ENCODE measurements around the gene GRSF1. TPM values are rescaled to one million over a fixed set of nuclear protein-coding genes. Genes with fewer than 3 reads are reported as not detected.
"Not testable (repeated sequence)": the region's sequence is repeated elsewhere in the genome, so short reads cannot be mapped to it uniquely, and the experiment has no call there.

GRSF1 gene
- total RNA-seq, 1 donor from 2014 or later = 124 TPM

- Mint-ChIP-seq H3K27ac (no peak overlapping the region), H3K36me3 (ENCODE audit: low read depth) (no peaks in the 10 kb centered on the region), H3K4me1 (ENCODE audit: low read depth) (no peaks in the 10 kb centered on the region), H3K9me3 (no peaks in the 10 kb centered on the region), H3K27me3 (ENCODE audit: insufficient read depth) (no peaks in the 10 kb centered on the region), H3K4me3 (no peak overlapping the region)
- DNase-seq (ENCODE audit: low spot score) = no peak
- intact Hi-C loops (cut with micrococcal nuclease) = no loop called here
Observed at GRCh38 chr4:70772929-70773555, 66.6 kb downstream of the GRSF1 start.

GRCh38 chr4:70769396-70769795 lies 70.3 kb downstream of the GRSF1 start:
- H3K4me3 Mint-ChIP-seq; H3K9me3 Mint-ChIP-seq; DNase-seq (ENCODE audit: low spot score); H3K4me1 Mint-ChIP-seq (ENCODE audit: low read depth); H3K27ac Mint-ChIP-seq; H3K27me3 Mint-ChIP-seq (ENCODE audit: insufficient read depth); intact Hi-C loops (cut with micrococcal nuclease); H3K36me3 Mint-ChIP-seq (ENCODE audit: low read depth): not testable (repeated sequence)

- Mint-ChIP-seq H3K4me3 (no peak overlapping the region), H3K36me3 (ENCODE audit: low read depth) (peaks cover 7% of the 10 kb centered on the region), H3K9me3 (no peaks in the 10 kb centered on the region), H3K27me3 (ENCODE audit: insufficient read depth) (no peaks in the 10 kb centered on the region), H3K4me1 (ENCODE audit: low read depth) (no peaks in the 10 kb centered on the region), H3K27ac (no peak overlapping the region)
- intact Hi-C loops (cut with micrococcal nuclease) = no loop called here
- DNase-seq (ENCODE audit: low spot score) = no peak
Observed at GRCh38 chr4:70768301-70768948, 71.3 kb downstream of the GRSF1 start.

Other genes starting within 250 kb of the GRSF1 start
- not detected in 2 replicates for gene AMBN, start 247.6 kb downstream of the GRSF1 start, total RNA-seq
- gene ENAM, start 211.1 kb downstream of the GRSF1 start, total RNA-seq = not detected in 2 replicates
- gene JCHAIN, start 173.4 kb downstream of the GRSF1 start, total RNA-seq = not detected in 2 replicates
- 51.5 and 52.8 TPM in 2 replicates for gene UTP3, start 151.4 kb downstream of the GRSF1 start, total RNA-seq
- 12.5 and 13.4 TPM in 2 replicates for gene RUFY3, start 117.9 kb downstream of the GRSF1 start, total RNA-seq
- gene MOB1B, start 62.5 kb upstream of the GRSF1 start, total RNA-seq = 22.1 and 23.1 TPM in 2 replicates
- gene DCK, start 153.8 kb upstream of the GRSF1 start, total RNA-seq = 35.6 and 37.3 TPM in 2 replicates